H1 (cell line): ENCODE results near the gene SECISBP2L. TPM values are rescaled to one million over a fixed set of nuclear protein-coding genes. Genes with fewer than 3 reads are reported as not detected.

ENCODE experiments used
- CTCF ChIA-PET: fragments of 300-600 bp; sonication (Branson Sonifier 250); formaldehyde crosslinking; loops from one replicate; lab custom pipeline; 2021; ENCODE audit not compliant: partially characterized antibody; lab: Charles Lee
- POLR2A ChIA-PET: fragments of 300-600 bp; sonication (Branson Sonifier 250); formaldehyde crosslinking; loops from one replicate; lab custom pipeline; 2021; ENCODE audit warnings: inconsistent platforms; ENCODE audit not compliant: partially characterized antibody; lab: Charles Lee
- DNase-seq, 2 experiments: peaks; one replicate each; pipeline versions ENCODE4 v3.0.0 to v3.0.0-alpha.2; 2010 to 2022; ENCODE audit warnings: low spot score in 2 of 2, low read depth in 1 of 2, mixed read lengths in 1 of 2
- FAIRE-seq: peaks from 2 replicates; lab custom pipeline; 2011; peaks lifted over from hg19 to GRCh38; lab: Jason Lieb, UNC
- H2AFZ ChIP-seq: 2 replicates; pipeline ENCODE4 v1.8.1; 2012; ENCODE audit warnings: low read length, inconsistent platforms
- H2AK5ac ChIP-seq: 2 replicates; pipeline ENCODE4 v1.6.1; 2013; ENCODE audit warnings: low read depth, low read length
- H2BK120ac ChIP-seq: replicated peaks from 2 replicates; pipeline ENCODE3; 2013; ENCODE audit warnings: low read depth, low read length, inconsistent platforms
- H2BK12ac ChIP-seq: 2 replicates; pipeline ENCODE4 v1.6.1; 2013; ENCODE audit warnings: low read depth, low read length
- H2BK15ac ChIP-seq: 2 replicates; pipeline ENCODE4 v1.6.1; 2013; ENCODE audit warnings: low read length
- H2BK20ac ChIP-seq: 2 replicates; pipeline ENCODE4 v1.6.1; 2013; ENCODE audit warnings: low read length
- H2BK5ac ChIP-seq: 2 replicates; pipeline ENCODE4 v1.6.1; 2013; ENCODE audit warnings: low read depth, low read length
- H3K14ac ChIP-seq: 2 replicates; pipeline ENCODE4 v1.6.1; 2013; ENCODE audit warnings: inconsistent platforms; ENCODE audit not compliant: insufficient read length
- H3K18ac ChIP-seq: 2 replicates; pipeline ENCODE4 v1.6.1; 2013; ENCODE audit warnings: low read length; ENCODE audit errors: extremely low read depth
- H3K23ac ChIP-seq: 2 replicates; pipeline ENCODE4 v1.6.1; 2013; ENCODE audit warnings: inconsistent platforms; ENCODE audit not compliant: insufficient read length
- H3K23me2 ChIP-seq: 2 replicates; pipeline ENCODE4 v1.6.1; 2013; ENCODE audit warnings: low read depth, low read length
- H3K27ac ChIP-seq: 2 replicates; pipeline ENCODE4 v1.6.1; 2011; ENCODE audit warnings: low read depth, low read length, inconsistent platforms
- H3K27me3 ChIP-seq, 4 experiments: replicated peaks in 1 of 4; 1 replicate in 1 of 4; 2 replicates in 3 of 4; pipeline versions ENCODE4 v1.6.1 to v1.8.1; 2011 to 2013; ENCODE audit warnings: low read length in 3 of 4, mild to moderate bottlenecking in 3 of 4, inconsistent platforms in 2 of 4, mixed read lengths in 2 of 4, moderate library complexity in 1 of 4; ENCODE audit not compliant: control insufficient read depth in 3 of 4, insufficient read depth in 3 of 4; ENCODE audit errors: extremely low read depth in 1 of 4
- H3K36me3 ChIP-seq, 4 experiments: 2 replicates each; pipeline versions ENCODE4 v1.6.1 to v1.8.1; 2011 to 2013; ENCODE audit warnings: mild to moderate bottlenecking in 4 of 4, low read length in 3 of 4, moderate library complexity in 2 of 4, control low read depth in 1 of 4, inconsistent platforms in 1 of 4; ENCODE audit not compliant: insufficient read depth in 4 of 4, control insufficient read depth in 2 of 4
- H3K4ac ChIP-seq: replicated peaks from 2 replicates; pipeline ENCODE3; 2013; ENCODE audit warnings: low read length, low read depth, mixed read lengths, inconsistent platforms; ENCODE audit not compliant: insufficient read length
- H3K4me1 ChIP-seq, 4 experiments: replicated peaks in 1 of 4; 1 replicate in 1 of 4; 2 replicates in 3 of 4; pipeline versions ENCODE4 v1.6.1 to v1.8.1; 2011 to 2013; ENCODE audit warnings: low read length in 3 of 4, inconsistent platforms in 2 of 4, mixed read lengths in 1 of 4; ENCODE audit not compliant: insufficient read depth in 4 of 4, control insufficient read depth in 3 of 4
- H3K4me2 ChIP-seq, 2 experiments: 2 replicates each; pipeline versions ENCODE4 v1.6.1 to v1.8.1; 2011 to 2013; ENCODE audit warnings: low read depth in 2 of 2, low read length in 2 of 2, control low read depth in 1 of 2, inconsistent platforms in 1 of 2, mild to moderate bottlenecking in 1 of 2; ENCODE audit not compliant: insufficient read depth in 1 of 2
- H3K4me3 ChIP-seq, 4 experiments: fragments of 200-600, 300-600 bp in 1 of 4; sonication (generic), shearing (Covaris generic), sonication (Bioruptor Twin) in 1 of 4; 2 replicates each; pipeline versions ENCODE4 v1.5.1 to v1.8.1; 2011 to 2016; ENCODE audit warnings: low read length in 4 of 4, low read depth in 3 of 4, control low read depth in 2 of 4, inconsistent platforms in 2 of 4, mild to moderate bottlenecking in 2 of 4, mixed read lengths in 1 of 4, moderate library complexity in 1 of 4; ENCODE audit not compliant: insufficient read depth in 2 of 4; ENCODE audit errors: extremely low read depth in 1 of 4
- H3K56ac ChIP-seq: replicated peaks from 2 replicates; pipeline ENCODE3; 2013; ENCODE audit warnings: low read depth, mild to moderate bottlenecking, mixed read lengths, low read length, inconsistent platforms; ENCODE audit not compliant: insufficient read length
- H3K79me1 ChIP-seq: 2 replicates; pipeline ENCODE4 v1.6.1; 2013; ENCODE audit warnings: low read depth, low read length, control low read depth
- H3K79me2 ChIP-seq, 2 experiments: 2 replicates each; pipeline versions ENCODE4 v1.6.1 to v1.8.1; 2012 to 2013; ENCODE audit warnings: low read length in 2 of 2, mild to moderate bottlenecking in 2 of 2, inconsistent platforms in 1 of 2; ENCODE audit not compliant: insufficient read depth in 2 of 2, control insufficient read depth in 1 of 2
- H3K9ac ChIP-seq, 4 experiments: replicated peaks in 1 of 4; 1 replicate in 1 of 4; 2 replicates in 3 of 4; pipeline versions ENCODE4 v1.6.1 to v1.8.1; 2011 to 2013; ENCODE audit warnings: low read depth in 3 of 4, low read length in 3 of 4, control low read depth in 2 of 4, mild to moderate bottlenecking in 2 of 4, moderate library complexity in 2 of 4, inconsistent platforms in 1 of 4; ENCODE audit errors: extremely low read depth in 1 of 4
- H3K9me3 ChIP-seq, 2 experiments: 2 replicates each; pipeline versions ENCODE4 v1.6.1 to v1.8.1; 2012 to 2013; ENCODE audit warnings: mild to moderate bottlenecking in 2 of 2, moderate library complexity in 2 of 2, control low read depth in 1 of 2, inconsistent platforms in 1 of 2, low read depth in 1 of 2, low read length in 1 of 2, mixed read lengths in 1 of 2; ENCODE audit not compliant: insufficient read depth in 2 of 2
- H4K20me1 ChIP-seq, 2 experiments: replicated peaks in 1 of 2; 2 replicates each; pipeline versions ENCODE3 to v1.8.1; 2011 to 2013; ENCODE audit warnings: inconsistent platforms in 2 of 2, low read length in 2 of 2, mild to moderate bottlenecking in 1 of 2; ENCODE audit not compliant: insufficient read depth in 2 of 2, control insufficient read depth in 1 of 2
- H4K5ac ChIP-seq: 2 replicates; pipeline ENCODE4 v1.6.1; 2013; ENCODE audit warnings: low read length, low read depth, mixed read lengths, inconsistent platforms; ENCODE audit not compliant: insufficient read length
- H4K8ac ChIP-seq: 2 replicates; pipeline ENCODE4 v1.8.0; 2013; ENCODE audit warnings: mild to moderate bottlenecking, moderate library complexity, low read length, inconsistent platforms; ENCODE audit not compliant: insufficient read depth; ENCODE audit errors: extremely low read depth
- H4K91ac ChIP-seq: replicated peaks from 2 replicates; pipeline ENCODE3; 2013; ENCODE audit warnings: low read length, mixed read lengths, inconsistent platforms; ENCODE audit not compliant: insufficient read length
- ASH2L ChIP-seq: fragments of 200-600, 300-600 bp; sonication (generic); IDR thresholded peaks from one replicate; pipeline ENCODE4 v1.7.1; 2017; ENCODE audit warnings: low read length
- KDM1A ChIP-seq: fragments of 200-600, 300-600 bp; sonication (generic); IDR thresholded peaks from 2 replicates; pipeline ENCODE4 v1.7.1; 2016; ENCODE audit warnings: mild to moderate bottlenecking, low read length, borderline replicate concordance
- RAD21 ChIP-seq, 2 experiments: IDR thresholded peaks in 1 of 2; conservative IDR thresholded peaks in 1 of 2; 2 replicates each; pipeline ENCODE4 v1.6.1; 2011; ENCODE audit warnings: low read depth in 2 of 2, low read length in 2 of 2, improper control_type of control experiment in 1 of 2, inconsistent platforms in 1 of 2, mild to moderate bottlenecking in 1 of 2, moderate library complexity in 1 of 2
- RBBP5 ChIP-seq: IDR thresholded peaks from 2 replicates; pipeline ENCODE4 v1.7.1; 2012; ENCODE audit warnings: low read depth, mild to moderate bottlenecking, inconsistent platforms, low read length, moderate library complexity, borderline replicate concordance
- SRF ChIP-seq: IDR thresholded peaks from 2 replicates; pipeline ENCODE4 v1.6.1; 2011; ENCODE audit warnings: mild to moderate bottlenecking, low read depth, low read length, moderate library complexity
- TBP ChIP-seq: IDR thresholded peaks from 2 replicates; pipeline ENCODE4 v1.6.1; 2011; ENCODE audit warnings: low read depth, low read length, improper control_type of control experiment
- WGBS, 2 experiments: shearing (Covaris generic) in 1 of 2; methylation state at CpG; one replicate each; pipeline versions ENCODE4 v1.1.6 to v1.1.7; 2013 to 2015; ENCODE audit warnings: low lambda C conversion rate in 2 of 2, mixed read lengths in 2 of 2, inconsistent platforms in 1 of 2, low coverage in 1 of 2, missing lambda C conversion rate in 1 of 2; ENCODE audit not compliant: insufficient replicate concordance in 2 of 2, insufficient coverage in 1 of 2, insufficient read length in 1 of 2; ENCODE audit errors: extremely low coverage in 1 of 2, missing lambda C conversion rate in 1 of 2; 5-methylcytosine and 5-hydroxymethylcytosine counted together
- polyA plus RNA-seq, 7 experiments: library from polyadenylated mRNA; depleted of rRNA in 3 of 7; stranded (reverse) in 5 of 7; unstranded in 2 of 7; fragments of >200 nt in 5 of 7; fragments of 200-250 nt in 2 of 7; gene quantifications; 1 replicate in 5 of 7; 2 replicates in 1 of 7; 4 replicates in 1 of 7; pipeline versions ENCODE4 v1.2.1 to v1.2.3, GENCODE V29; 2011 to 2013; ENCODE audit warnings: missing spikeins in 2 of 7, mixed read lengths in 2 of 7
- total RNA-seq: library from RNA; stranded (reverse); fragmentation: NEBNext Ultra II Directional; extraction: Animal tissue kit (Norgen Biotek cat#: 25700); gene quantifications from 2 replicates; pipeline ENCODE4 v1.2.1, GENCODE V29; 2021

The SECISBP2L gene
- total and polyA plus RNA-seq, 2 of the 8 experiments (the other 6 are each of a cell fraction or from before 2014, with no cell fraction given) = 7.6 to 22.8 TPM

DNA sequence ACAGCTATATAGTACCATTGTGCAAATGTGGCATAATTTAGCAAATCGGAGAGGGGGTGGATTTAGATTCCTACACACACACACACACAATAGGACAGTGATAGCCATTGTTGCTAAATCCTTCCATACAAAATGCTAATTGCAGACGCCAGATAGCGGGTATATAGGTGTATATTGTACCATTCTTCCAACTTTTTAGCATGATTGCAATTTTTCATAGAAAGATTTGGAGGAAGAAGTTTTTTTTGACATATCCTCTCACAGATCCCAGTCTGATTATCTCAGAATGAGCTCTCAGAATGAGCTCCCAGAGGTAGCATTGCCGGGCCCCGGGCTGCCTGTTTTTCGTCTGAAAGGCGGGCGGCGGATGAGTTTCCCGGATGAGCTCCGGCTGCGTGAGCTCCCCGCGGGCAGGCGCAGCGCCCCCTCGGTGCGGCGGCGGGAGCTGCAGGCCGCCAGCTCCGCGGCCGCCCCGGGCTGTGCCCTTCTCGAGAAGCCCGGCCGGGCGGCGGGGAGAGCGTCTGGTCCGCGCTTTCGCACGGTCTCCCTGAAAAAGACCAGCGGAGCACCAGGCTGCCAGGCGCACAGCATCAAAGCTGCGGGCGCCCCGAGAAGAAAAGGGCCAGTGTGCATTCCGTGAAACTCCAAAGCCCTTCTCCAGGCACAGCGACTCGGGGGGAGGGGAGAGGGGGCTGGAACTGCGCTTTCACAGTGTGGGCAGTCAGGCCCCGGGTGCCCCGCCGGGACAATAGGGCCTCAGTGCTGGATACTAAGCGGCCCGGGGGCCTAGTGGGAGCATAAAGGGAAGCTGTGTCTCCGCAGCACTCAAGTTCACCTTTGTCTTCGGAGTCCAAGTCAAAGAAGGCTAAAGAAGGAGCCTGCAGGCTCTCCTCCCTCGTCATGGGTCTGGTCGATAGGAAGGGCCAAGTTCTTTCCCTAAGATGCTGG, 70.5 kb downstream of the SECISBP2L start:
- Histone ChIP-seq H2AFZ (peak overlapping the region; percentile 93), H3K4me3 (peak overlapping the region; percentile 35 to 61 (median 55)), H3K79me2 (no peaks in the 10 kb centered on the region), H3K14ac (no peak overlapping the region), H3K56ac (no peak overlapping the region), H2BK5ac (no peak overlapping the region), H2AK5ac (no peak overlapping the region), H4K8ac (peak overlapping the region; percentile 39; the same call in 1 of the 2 replicates), H2BK15ac (peak overlapping the region; percentile 63; the same call in 1 of the 2 replicates), H4K5ac (peak overlapping the region; percentile 75), H3K23ac (no peak overlapping the region), H3K4me2 (peak overlapping the region; percentile 83 to 90), H4K20me1 (no peaks in the 10 kb centered on the region), H3K9me3 (no peaks in the 10 kb centered on the region), H3K4ac (no peak overlapping the region), H2BK120ac (peak overlapping the region; percentile 76), H3K18ac (0 out of 2 replicates have a peak overlapping the region, but pooled peaks have one; percentile 26), H3K23me2 (peaks cover 3% of the 10 kb centered on the region; the same call in 1 of the 2 replicates), H3K9ac (peak overlapping the region in 3 of 4 experiments; percentile 21 to 57 (median 36); a peak in 5 of 7 replicates), H4K91ac (peak overlapping the region; percentile 10), H2BK20ac (no peak overlapping the region), H3K27me3 (peaks cover 0 to 4% (median 0%) of the 10 kb centered on the region in 4 experiments; a peak in 1 of 7 replicates), H3K4me1 (peaks cover 5 to 18% (median 8%) of the 10 kb centered on the region in 4 experiments), H3K27ac (no peak overlapping the region), H3K36me3 (no peaks in the 10 kb centered on the region), H2BK12ac (peak overlapping the region; percentile 70; the same call in 1 of the 2 replicates), H3K79me1 (no peaks in the 10 kb centered on the region)
- POLR2A ChIA-PET = interaction anchor here (0.8 to 2.7 kb wide), 9 partner anchors 9 to 194 kb away, joined by 3 to 11 read pairs (median 5); partner anchors contain the start of genes EID1, GALK2 and SECISBP2L
- CTCF ChIA-PET = interaction anchor here (0.6 to 3.6 kb wide), 32 partner anchors 10 to 623 kb away, joined by 3 to 20 read pairs (median 4); partner anchors contain the start of genes EID1 and SECISBP2L
- FAIRE-seq (no peak), DNase-seq (peak; percentile 64 to 90)
- 6% methylated on average over 52 of the region's 53 CpGs; no CpG with 5 or more reads in 1 of the 2 experiments for WGBS, 2 experiments
- TF ChIP-seq RBBP5 = peak; percentile 63; the same call in 1 of the 2 replicates
- TF ChIP-seq KDM1A = 0 out of 2 replicates have a peak, but pooled peaks have one; percentile 25
- TF ChIP-seq SRF = no peak
- peak; percentile 85 for TF ChIP-seq ASH2L
- peak; percentile 35 for TF ChIP-seq TBP
- TF ChIP-seq RAD21 (IDR thresholded peaks at IDR 0.05 in 1 of 2, conservative IDR thresholded peaks at IDR 0.05 in 1 of 2; ENCODE audit: low read depth in 2 of 2, low read length in 2 of 2) = peak; percentile 37 to 71
